Suprapubic skin (tissue), 4 donors: Measurements from ENCODE around the gene GAPT.

Experiments
- CTCF ChIP-seq, 2 donors: fragments of 200-600 bp in 1 of 2; fragments of 450-650 bp in 1 of 2; sonication (generic) in 1 of 2; IDR thresholded peaks; one replicate each; pipeline ENCODE4 v1.5.1; 2016 to 2019; ENCODE audit warnings: antibody characterized with exemption in 2 of 2, mild to moderate bottlenecking in 1 of 2, moderate library complexity in 1 of 2
- EP300 ChIP-seq: sonication (generic); formaldehyde crosslinking; IDR thresholded peaks from one replicate; pipeline ENCODE4 v1.6.1; 2017; ENCODE audit warnings: antibody characterized with exemption
- POLR2A ChIP-seq, 2 donors: fragments of 450-650 bp; IDR thresholded peaks; one replicate each; pipeline ENCODE4 v1.6.1; 2017; ENCODE audit warnings: antibody characterized with exemption in 2 of 2, mild to moderate bottlenecking in 2 of 2, moderate library complexity in 2 of 2
- POLR2AphosphoS5 ChIP-seq, 3 donors: sonication (generic); formaldehyde crosslinking; IDR thresholded peaks; one replicate each; pipeline ENCODE4 v1.6.1; 2017; ENCODE audit warnings: antibody characterized with exemption in 3 of 3

DNA sequence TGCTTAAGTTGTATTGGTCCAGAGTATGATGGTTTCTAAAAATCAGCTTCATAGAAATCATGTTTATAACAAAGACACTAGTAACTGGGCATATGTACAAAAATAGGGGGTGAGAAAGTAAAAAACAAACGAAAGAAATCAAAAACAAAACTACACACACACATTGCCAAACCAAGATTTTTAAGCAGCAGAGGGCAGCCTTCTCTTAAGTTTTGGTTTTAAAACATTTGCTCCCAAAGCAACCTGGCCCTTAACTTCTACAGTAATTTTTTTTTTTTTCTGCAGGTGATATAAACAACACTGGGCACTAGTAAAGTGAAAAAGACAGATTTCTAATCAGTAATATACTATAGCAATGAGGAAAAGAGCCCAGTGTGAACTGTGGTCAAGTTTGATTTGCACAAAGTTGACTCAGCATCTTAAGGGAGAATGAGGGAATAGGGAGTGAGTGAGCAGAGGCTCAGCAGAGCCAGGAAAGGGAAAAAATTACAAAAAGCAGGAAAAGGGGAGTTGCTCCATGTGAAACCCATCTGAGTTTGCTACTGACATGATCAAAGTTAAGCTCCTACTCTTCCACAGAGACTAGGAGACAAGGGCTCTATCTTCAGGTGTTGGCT is 13.4 kb upstream of the GAPT start:
- TF ChIP-seq CTCF (IDR thresholded peaks at IDR 0.05) = no peak
- no peak for TF ChIP-seq POLR2A (IDR thresholded peaks at IDR 0.05)
- TF ChIP-seq POLR2AphosphoS5 (IDR thresholded peaks at IDR 0.05) = no peak
- TF ChIP-seq EP300 = no peak
